HG03457 (cell line): ENCODE results near the gene SPRR2F.
"Not testable (repeated sequence)": the region's sequence is repeated elsewhere in the genome, so short reads cannot be mapped to it uniquely, and the experiment has no call there.

Source experiments
- ATAC-seq: cut with Tn5 transposase; IDR thresholded peaks from one replicate; pipeline ENCODE4 v1.9.1; 2021; ENCODE audit warnings: moderate number of reproducible peaks; ENCODE audit not compliant: unreplicated experiment

SPRR2F gene, protein sequence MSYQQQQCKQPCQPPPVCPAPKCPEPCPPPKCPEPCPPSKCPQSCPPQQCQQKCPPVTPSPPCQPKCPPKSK

DNA sequence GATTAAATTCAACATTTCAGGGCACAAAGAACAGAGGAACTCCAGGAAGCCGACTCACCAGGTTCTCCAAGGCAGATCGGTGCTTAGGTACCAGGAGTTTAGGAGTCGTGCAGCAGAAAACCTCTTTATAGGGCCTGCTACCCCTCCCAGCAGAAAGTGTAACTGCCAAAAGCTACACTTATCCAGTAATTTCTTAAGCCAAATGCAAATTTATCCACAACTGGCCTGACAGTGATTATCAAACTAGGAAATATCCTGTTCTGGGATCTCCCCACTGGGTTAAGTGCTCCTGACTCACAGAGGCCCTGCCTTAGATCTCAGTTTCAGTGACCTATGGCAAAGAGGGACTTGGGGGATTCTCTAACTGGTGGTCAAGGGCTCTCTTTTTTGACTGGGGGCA is at the start of gene SPRR2F:
Gene SPRR2F, minus strand, starts transcription at position 101 of the 400 bp plus-strand sequence. CDS start 783 bp downstream, outside the sequence.
- ATAC-seq: no peak

GRCh38 chr1:153155541-153155940 is 42.2 kb upstream of the SPRR2F start:
- ATAC-seq: no peak

DNA sequence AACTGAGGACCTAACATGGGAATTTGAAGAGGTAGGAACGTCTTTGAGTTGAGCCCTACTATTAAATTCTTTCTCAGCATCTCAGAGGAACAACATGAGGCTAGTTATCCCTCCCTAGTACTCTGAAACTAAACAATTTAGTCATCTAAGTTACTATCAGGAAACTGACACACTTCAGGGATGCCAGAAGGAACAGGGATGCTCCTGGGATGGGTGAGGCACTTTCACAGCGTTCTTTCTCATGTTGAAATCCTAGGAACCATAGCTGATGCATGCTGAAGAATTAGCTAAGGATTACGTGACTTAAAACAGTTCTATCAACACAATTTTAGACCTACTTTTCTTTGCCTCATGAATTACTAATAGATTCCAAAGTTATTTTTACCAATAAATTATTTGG is 39.2 kb upstream of the SPRR2F start:
- ATAC-seq: no peak

- ATAC-seq: no peak
Observed at GRCh38 chr1:153150846-153151245, 37.5 kb upstream of the SPRR2F start, which contains the start of gene SPRR2G. SPRR2G (minus strand) TSS chr1:153150890; CDS start chr1:153150110, 780 bp downstream.

DNA sequence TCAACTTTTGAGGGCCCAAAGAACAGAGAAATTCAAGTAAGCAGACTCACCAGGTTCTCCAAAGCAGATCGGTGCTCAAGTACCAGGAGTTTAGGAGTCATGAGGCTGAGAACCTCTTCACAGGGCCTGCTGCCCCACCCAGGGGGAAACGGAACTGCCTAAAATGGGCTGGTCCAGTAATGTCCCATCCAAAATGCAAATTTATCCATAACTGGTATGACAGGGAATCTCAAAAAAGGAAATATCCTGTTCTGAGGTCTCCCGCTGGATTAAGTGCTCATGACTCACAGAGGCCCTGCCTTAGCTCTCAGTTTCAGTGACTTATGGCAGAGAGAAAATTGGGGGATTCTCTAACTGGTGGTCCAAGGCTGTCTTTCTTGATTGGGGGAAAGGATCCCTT is 28.1 kb upstream of the SPRR2F start:
- no peak for ATAC-seq

DNA sequence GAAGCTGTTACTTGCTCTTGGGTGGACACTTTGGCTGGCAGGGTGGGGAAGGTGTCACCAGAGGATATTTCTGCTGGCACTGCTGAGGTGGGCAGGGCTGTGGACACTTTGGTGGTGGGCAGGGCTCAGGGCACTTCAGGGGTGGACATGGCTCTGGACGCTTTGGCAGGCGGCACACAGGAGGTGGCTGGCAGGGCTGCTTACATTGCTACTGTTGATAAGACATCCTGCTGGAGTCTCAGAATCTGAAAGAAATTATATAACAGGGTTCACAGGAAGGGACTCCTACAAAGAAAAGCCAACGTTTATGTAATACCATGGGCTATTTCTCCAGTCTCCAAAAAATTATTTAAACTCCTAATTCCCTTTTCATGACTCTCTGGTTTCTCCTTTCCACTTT is 27.2 kb upstream of the SPRR2F start:
- ATAC-seq: no peak

DNA sequence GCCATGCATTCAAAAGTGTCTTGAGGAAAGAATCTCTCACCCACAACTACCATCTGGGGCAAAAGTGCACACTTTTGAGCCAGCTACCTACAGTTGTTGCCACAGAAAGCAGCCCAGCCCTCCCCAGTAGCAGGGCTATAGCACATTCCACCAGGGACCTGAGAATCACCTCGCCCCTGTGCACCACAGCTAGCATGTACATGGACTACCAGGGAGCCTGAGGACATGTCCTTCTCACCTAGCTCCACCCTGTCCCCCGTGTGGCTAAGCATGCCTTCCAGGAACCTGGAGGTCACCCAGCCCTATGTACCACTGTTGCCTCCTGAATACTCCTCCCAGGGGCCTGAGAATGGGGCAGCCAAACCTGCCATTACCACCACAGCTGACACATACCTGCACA is 20.4 kb upstream of the SPRR2F start:
- no peak for ATAC-seq

- ATAC-seq: no peak
Observed at GRCh38 chr1:153133267-153133666, 20.0 kb upstream of the SPRR2F start.

DNA sequence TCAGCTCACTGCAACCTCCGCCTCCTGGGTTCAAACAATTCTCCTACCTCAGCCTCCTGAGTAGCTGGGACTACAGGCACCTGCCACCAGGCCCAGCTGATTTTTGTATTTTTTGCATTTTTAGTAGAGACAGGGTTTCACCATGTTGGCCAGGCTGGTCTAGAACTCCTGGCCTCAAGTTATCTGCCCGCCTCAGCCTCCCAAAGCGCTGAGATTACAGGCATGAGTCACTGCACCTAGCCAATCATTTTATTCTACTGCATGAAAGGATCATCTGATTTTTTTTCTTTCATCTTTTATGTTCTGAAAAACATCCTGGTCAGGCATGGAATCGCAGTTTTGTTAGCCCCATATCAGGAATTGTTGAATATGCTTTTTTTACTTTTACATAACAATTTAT is 15.4 kb upstream of the SPRR2F start:
- ATAC-seq: not testable (repeated sequence)

- no peak for ATAC-seq
Observed at GRCh38 chr1:153127296-153127695, 14.0 kb upstream of the SPRR2F start.

DNA sequence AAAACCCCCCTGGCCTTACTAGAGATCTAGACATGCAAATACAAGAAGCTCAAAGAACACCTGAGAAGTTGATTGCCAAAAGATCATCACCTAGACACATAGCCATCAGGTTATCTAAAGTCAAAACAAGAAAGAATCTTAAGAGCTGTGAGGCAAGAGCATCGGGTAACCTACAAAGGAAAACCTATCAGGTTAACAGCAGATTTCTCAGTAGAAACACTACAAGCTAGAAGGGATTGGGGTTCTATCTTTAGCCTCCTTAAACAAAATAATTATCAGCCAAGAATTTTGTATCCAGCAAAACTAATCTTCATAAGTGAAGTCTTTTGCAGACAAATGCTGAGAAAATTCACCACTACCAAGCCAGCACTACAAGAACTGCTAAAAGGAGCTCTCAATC is 12.2 kb upstream of the SPRR2F start:
- no peak for ATAC-seq

DNA sequence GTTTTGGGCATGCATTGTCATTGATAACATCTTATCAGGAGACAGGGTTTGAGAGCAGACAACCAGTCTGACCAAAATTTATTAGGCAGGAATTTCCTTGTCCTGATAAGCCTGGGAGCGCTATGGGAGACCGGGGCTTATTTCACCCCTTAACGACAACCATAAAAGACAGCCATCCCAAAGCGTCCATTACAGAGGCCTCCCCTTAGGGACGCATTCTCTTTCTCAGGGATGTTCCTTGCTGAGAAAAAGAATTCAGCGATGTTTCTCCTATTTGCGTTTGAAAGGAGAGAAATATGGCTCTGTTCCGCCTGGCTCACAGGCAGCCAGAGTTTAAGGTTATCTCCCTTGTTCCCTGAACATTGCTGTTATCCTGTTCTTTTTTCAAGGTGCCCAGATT is 10.5 kb upstream of the SPRR2F start:
- not testable (repeated sequence) for ATAC-seq

DNA sequence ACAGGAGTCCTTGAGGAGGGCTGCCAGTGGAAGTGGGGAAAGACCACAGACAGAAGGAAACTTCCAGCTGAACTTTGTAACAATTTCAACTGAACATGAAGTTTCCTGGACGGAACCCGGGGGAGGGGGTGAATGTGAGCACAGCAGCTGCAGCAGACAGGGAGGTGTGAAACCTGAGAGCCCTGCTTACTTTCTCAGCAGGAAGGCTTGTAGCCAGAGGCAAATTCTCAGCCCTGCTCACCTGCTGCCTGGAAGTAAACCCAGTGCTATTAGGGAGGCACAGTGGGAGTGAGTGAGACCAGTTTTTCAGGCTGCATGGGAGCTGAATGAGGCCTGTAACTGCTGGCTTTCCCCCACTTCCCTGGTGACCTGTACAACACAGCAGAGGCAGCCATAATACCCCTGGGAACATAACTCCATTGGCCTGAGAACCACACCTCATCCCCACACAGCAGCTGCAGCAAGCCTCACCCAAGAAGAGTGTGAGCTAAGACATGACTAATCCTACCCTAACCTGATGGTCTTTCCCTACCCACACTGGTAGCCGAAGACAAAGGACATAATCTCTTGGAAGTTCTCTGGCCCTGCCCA is 9.6 kb upstream of the SPRR2F start:
- ATAC-seq: no peak

GRCh38 chr1:153120945-153121344 is 7.6 kb upstream of the SPRR2F start:
- no peak for ATAC-seq

DNA sequence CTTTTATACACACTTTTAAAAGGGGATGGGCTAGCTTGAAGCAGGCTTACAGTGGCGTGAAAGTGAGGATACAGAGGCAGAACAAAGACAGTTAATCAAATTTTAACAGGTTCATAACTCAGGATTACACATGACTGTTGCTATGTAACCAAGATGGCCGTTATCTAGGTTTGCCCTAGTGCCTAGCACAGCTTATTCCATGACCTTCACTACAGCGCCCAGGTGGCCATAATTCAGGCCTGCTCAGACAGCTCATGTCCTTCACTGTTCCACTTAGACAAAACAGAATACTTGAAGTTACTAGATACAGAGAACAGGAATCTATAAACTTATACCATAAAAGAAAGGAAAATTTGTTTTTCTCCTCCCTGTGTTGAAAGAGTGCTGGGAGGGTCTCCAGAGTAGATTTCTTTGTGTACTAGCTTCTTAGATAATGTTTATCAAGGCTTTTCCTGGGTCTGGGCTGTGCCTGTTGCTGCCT is 6.2 kb upstream of the SPRR2F start:
- ATAC-seq: no peak

DNA sequence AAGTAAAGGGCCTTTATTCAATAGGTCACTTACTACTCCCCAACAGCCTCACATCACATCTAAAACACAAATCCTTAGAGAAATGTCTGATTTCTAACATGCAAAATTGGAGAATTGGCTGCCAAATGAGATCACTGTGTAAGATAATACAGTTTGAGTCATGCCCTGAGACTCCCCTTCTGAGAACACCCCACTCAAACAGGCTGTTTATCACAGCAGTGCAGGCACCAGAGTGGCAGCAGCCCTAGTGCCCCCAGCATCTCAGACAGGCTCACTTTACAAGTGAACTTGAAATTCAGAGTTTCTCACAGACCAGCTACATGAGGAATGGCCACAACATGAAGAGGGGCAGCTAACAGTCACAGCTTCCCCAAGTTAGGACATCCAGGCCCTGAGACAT is 1.9 kb upstream of the SPRR2F start:
- ATAC-seq: not testable (repeated sequence)

DNA sequence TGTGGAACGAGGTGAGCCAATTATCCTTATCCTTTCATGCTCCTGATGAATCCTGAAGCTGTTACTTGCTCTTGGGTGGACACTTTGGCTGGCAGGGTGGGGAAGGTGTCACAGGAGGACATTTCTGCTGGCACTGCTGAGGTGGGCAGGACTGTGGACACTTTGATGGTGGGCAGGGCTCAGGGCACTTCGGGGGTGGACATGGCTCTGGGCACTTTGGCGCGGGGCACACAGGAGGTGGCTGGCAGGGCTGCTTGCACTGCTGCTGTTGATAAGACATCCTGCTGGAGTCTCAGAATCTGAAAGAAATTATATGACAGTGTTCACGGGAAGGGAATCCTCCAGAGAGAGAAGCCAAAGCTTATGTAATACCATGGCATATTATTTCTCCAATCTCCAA is 862 bp downstream of the SPRR2F start:
- ATAC-seq: not testable (repeated sequence)

GRCh38 chr1:153100245-153100644 is 13.1 kb downstream of the SPRR2F start:
- ATAC-seq: no peak

DNA sequence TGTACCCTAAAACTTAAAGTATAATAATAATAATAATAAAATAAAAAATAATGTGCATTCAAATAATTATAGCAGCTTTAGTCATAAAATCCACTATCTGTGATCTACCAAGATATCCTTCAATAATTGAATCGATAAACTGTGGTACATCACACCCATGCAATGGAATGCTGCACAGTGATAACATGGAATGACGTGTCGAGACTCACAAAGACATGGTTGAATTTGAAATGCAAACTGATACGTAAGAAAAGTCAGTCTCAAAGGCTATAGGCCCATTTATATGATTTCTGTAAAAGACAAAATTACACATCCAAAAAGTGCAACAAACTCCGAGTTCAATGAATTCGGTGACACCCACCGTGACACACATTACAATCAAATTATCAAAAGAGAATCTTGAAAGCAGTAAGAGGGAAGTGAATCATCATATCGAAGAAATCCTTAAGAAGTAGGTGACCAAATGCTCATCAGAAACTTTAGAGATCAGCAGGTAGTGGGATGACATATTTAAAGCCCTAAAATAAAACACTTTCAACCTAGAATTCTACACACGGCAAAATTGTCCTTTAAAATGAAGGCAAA is 13.8 kb downstream of the SPRR2F start:
- no peak for ATAC-seq

DNA sequence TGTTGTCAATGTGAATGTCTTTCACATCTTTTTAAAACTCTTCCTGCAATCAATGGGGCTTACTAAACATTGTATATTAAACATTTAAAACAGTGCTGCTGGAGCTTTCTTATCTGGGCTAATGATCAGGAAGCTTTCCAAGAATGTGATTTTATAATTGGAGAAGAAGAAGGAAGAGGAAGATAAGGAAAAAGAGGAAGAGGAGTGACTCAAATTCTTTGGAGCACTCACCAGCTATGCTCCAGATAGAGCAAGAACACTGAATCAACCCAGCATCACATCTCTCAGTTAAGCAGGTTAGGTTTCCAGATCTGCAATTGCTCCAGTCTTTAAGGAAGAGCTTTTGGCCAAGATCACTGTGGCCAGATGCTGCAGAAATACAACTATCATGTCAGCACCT is 17.6 kb downstream of the SPRR2F start:
- no peak for ATAC-seq

GRCh38 chr1:153094426-153094825 is 18.9 kb downstream of the SPRR2F start, which contains the start of gene SPRR2E:
SPRR2E (minus strand) TSS chr1:153094526; CDS start chr1:153093751, 775 bp downstream.
- no peak for ATAC-seq

DNA sequence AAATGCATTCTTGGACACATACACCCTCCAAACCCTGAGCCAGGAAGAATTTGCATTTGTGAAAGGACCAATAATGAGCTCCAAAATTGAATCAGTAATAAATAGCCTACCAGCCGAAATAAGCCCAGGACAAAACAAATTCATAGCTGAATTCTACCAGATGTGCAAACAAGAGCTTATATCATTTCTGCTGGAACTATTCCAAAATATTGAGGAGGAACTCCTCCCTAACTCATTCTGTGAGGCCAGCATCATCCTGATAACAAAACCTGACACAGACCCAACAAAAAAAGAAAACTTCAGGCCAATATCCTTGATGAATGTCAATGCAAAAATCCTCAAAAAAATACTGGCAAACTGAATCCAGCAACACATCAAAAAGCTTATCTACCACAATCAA is 25.7 kb downstream of the SPRR2F start:
- no peak for ATAC-seq
